H1 (cell line): ENCODE data around the gene CASR. TPM values are rescaled to one million over a fixed set of nuclear protein-coding genes. Genes with fewer than 3 reads are reported as not detected.

Experiments used
- CTCF ChIA-PET: fragments of 300-600 bp; sonication (Branson Sonifier 250); formaldehyde crosslinking; loops from one replicate; lab custom pipeline; 2021; ENCODE audit not compliant: partially characterized antibody; lab: Charles Lee
- POLR2A ChIA-PET: fragments of 300-600 bp; sonication (Branson Sonifier 250); formaldehyde crosslinking; loops from one replicate; lab custom pipeline; 2021; ENCODE audit warnings: inconsistent platforms; ENCODE audit not compliant: partially characterized antibody; lab: Charles Lee
- DNase-seq, 2 experiments: peaks; one replicate each; pipeline versions ENCODE4 v3.0.0 to v3.0.0-alpha.2; 2010 to 2022; ENCODE audit warnings: low spot score in 2 of 2, low read depth in 1 of 2, mixed read lengths in 1 of 2
- FAIRE-seq: peaks from 2 replicates; lab custom pipeline; 2011; peaks lifted over from hg19 to GRCh38; lab: Jason Lieb, UNC
- H2AFZ ChIP-seq: 2 replicates; pipeline ENCODE4 v1.8.1; 2012; ENCODE audit warnings: low read length, inconsistent platforms
- H2AK5ac ChIP-seq: 2 replicates; pipeline ENCODE4 v1.6.1; 2013; ENCODE audit warnings: low read depth, low read length
- H2BK120ac ChIP-seq: replicated peaks from 2 replicates; pipeline ENCODE3; 2013; ENCODE audit warnings: low read depth, low read length, inconsistent platforms
- H2BK12ac ChIP-seq: 2 replicates; pipeline ENCODE4 v1.6.1; 2013; ENCODE audit warnings: low read depth, low read length
- H2BK15ac ChIP-seq: 2 replicates; pipeline ENCODE4 v1.6.1; 2013; ENCODE audit warnings: low read length
- H2BK20ac ChIP-seq: 2 replicates; pipeline ENCODE4 v1.6.1; 2013; ENCODE audit warnings: low read length
- H2BK5ac ChIP-seq: 2 replicates; pipeline ENCODE4 v1.6.1; 2013; ENCODE audit warnings: low read depth, low read length
- H3K14ac ChIP-seq: 2 replicates; pipeline ENCODE4 v1.6.1; 2013; ENCODE audit warnings: inconsistent platforms; ENCODE audit not compliant: insufficient read length
- H3K18ac ChIP-seq: 2 replicates; pipeline ENCODE4 v1.6.1; 2013; ENCODE audit warnings: low read length; ENCODE audit errors: extremely low read depth
- H3K23ac ChIP-seq: 2 replicates; pipeline ENCODE4 v1.6.1; 2013; ENCODE audit warnings: inconsistent platforms; ENCODE audit not compliant: insufficient read length
- H3K23me2 ChIP-seq: 2 replicates; pipeline ENCODE4 v1.6.1; 2013; ENCODE audit warnings: low read depth, low read length
- H3K27ac ChIP-seq: 2 replicates; pipeline ENCODE4 v1.6.1; 2011; ENCODE audit warnings: low read depth, low read length, inconsistent platforms
- H3K27me3 ChIP-seq, 4 experiments: replicated peaks in 1 of 4; 1 replicate in 1 of 4; 2 replicates in 3 of 4; pipeline versions ENCODE4 v1.6.1 to v1.8.1; 2011 to 2013; ENCODE audit warnings: low read length in 3 of 4, mild to moderate bottlenecking in 3 of 4, inconsistent platforms in 2 of 4, mixed read lengths in 2 of 4, moderate library complexity in 1 of 4; ENCODE audit not compliant: control insufficient read depth in 3 of 4, insufficient read depth in 3 of 4; ENCODE audit errors: extremely low read depth in 1 of 4
- H3K36me3 ChIP-seq, 4 experiments: 2 replicates each; pipeline versions ENCODE4 v1.6.1 to v1.8.1; 2011 to 2013; ENCODE audit warnings: mild to moderate bottlenecking in 4 of 4, low read length in 3 of 4, moderate library complexity in 2 of 4, control low read depth in 1 of 4, inconsistent platforms in 1 of 4; ENCODE audit not compliant: insufficient read depth in 4 of 4, control insufficient read depth in 2 of 4
- H3K4ac ChIP-seq: replicated peaks from 2 replicates; pipeline ENCODE3; 2013; ENCODE audit warnings: low read length, low read depth, mixed read lengths, inconsistent platforms; ENCODE audit not compliant: insufficient read length
- H3K4me1 ChIP-seq, 4 experiments: replicated peaks in 1 of 4; 1 replicate in 1 of 4; 2 replicates in 3 of 4; pipeline versions ENCODE4 v1.6.1 to v1.8.1; 2011 to 2013; ENCODE audit warnings: low read length in 3 of 4, inconsistent platforms in 2 of 4, mixed read lengths in 1 of 4; ENCODE audit not compliant: insufficient read depth in 4 of 4, control insufficient read depth in 3 of 4
- H3K4me2 ChIP-seq, 2 experiments: 2 replicates each; pipeline versions ENCODE4 v1.6.1 to v1.8.1; 2011 to 2013; ENCODE audit warnings: low read depth in 2 of 2, low read length in 2 of 2, control low read depth in 1 of 2, inconsistent platforms in 1 of 2, mild to moderate bottlenecking in 1 of 2; ENCODE audit not compliant: insufficient read depth in 1 of 2
- H3K4me3 ChIP-seq, 4 experiments: fragments of 200-600, 300-600 bp in 1 of 4; sonication (generic), shearing (Covaris generic), sonication (Bioruptor Twin) in 1 of 4; 2 replicates each; pipeline versions ENCODE4 v1.5.1 to v1.8.1; 2011 to 2016; ENCODE audit warnings: low read length in 4 of 4, low read depth in 3 of 4, control low read depth in 2 of 4, inconsistent platforms in 2 of 4, mild to moderate bottlenecking in 2 of 4, mixed read lengths in 1 of 4, moderate library complexity in 1 of 4; ENCODE audit not compliant: insufficient read depth in 2 of 4; ENCODE audit errors: extremely low read depth in 1 of 4
- H3K56ac ChIP-seq: replicated peaks from 2 replicates; pipeline ENCODE3; 2013; ENCODE audit warnings: low read depth, mild to moderate bottlenecking, mixed read lengths, low read length, inconsistent platforms; ENCODE audit not compliant: insufficient read length
- H3K79me1 ChIP-seq: 2 replicates; pipeline ENCODE4 v1.6.1; 2013; ENCODE audit warnings: low read depth, low read length, control low read depth
- H3K79me2 ChIP-seq, 2 experiments: 2 replicates each; pipeline versions ENCODE4 v1.6.1 to v1.8.1; 2012 to 2013; ENCODE audit warnings: low read length in 2 of 2, mild to moderate bottlenecking in 2 of 2, inconsistent platforms in 1 of 2; ENCODE audit not compliant: insufficient read depth in 2 of 2, control insufficient read depth in 1 of 2
- H3K9ac ChIP-seq, 4 experiments: replicated peaks in 1 of 4; 1 replicate in 1 of 4; 2 replicates in 3 of 4; pipeline versions ENCODE4 v1.6.1 to v1.8.1; 2011 to 2013; ENCODE audit warnings: low read depth in 3 of 4, low read length in 3 of 4, control low read depth in 2 of 4, mild to moderate bottlenecking in 2 of 4, moderate library complexity in 2 of 4, inconsistent platforms in 1 of 4; ENCODE audit errors: extremely low read depth in 1 of 4
- H3K9me3 ChIP-seq, 2 experiments: 2 replicates each; pipeline versions ENCODE4 v1.6.1 to v1.8.1; 2012 to 2013; ENCODE audit warnings: mild to moderate bottlenecking in 2 of 2, moderate library complexity in 2 of 2, control low read depth in 1 of 2, inconsistent platforms in 1 of 2, low read depth in 1 of 2, low read length in 1 of 2, mixed read lengths in 1 of 2; ENCODE audit not compliant: insufficient read depth in 2 of 2
- H4K20me1 ChIP-seq, 2 experiments: replicated peaks in 1 of 2; 2 replicates each; pipeline versions ENCODE3 to v1.8.1; 2011 to 2013; ENCODE audit warnings: inconsistent platforms in 2 of 2, low read length in 2 of 2, mild to moderate bottlenecking in 1 of 2; ENCODE audit not compliant: insufficient read depth in 2 of 2, control insufficient read depth in 1 of 2
- H4K5ac ChIP-seq: 2 replicates; pipeline ENCODE4 v1.6.1; 2013; ENCODE audit warnings: low read length, low read depth, mixed read lengths, inconsistent platforms; ENCODE audit not compliant: insufficient read length
- H4K8ac ChIP-seq: 2 replicates; pipeline ENCODE4 v1.8.0; 2013; ENCODE audit warnings: mild to moderate bottlenecking, moderate library complexity, low read length, inconsistent platforms; ENCODE audit not compliant: insufficient read depth; ENCODE audit errors: extremely low read depth
- H4K91ac ChIP-seq: replicated peaks from 2 replicates; pipeline ENCODE3; 2013; ENCODE audit warnings: low read length, mixed read lengths, inconsistent platforms; ENCODE audit not compliant: insufficient read length
- CTBP2 ChIP-seq: IDR thresholded peaks from 2 replicates; pipeline ENCODE4 v1.7.0; 2011; ENCODE audit warnings: borderline replicate concordance, mild to moderate bottlenecking, moderate library complexity, mixed read lengths, low read length; ENCODE audit not compliant: insufficient read depth, insufficient read length
- E2F6 ChIP-seq: IDR thresholded peaks from 2 replicates; pipeline ENCODE4 v1.6.1; 2012; ENCODE audit warnings: inconsistent platforms
- EP300 ChIP-seq, 2 experiments: IDR thresholded peaks; 1 replicate in 1 of 2; 2 replicates in 1 of 2; pipeline ENCODE4 v1.6.1; 2011 to 2012; ENCODE audit warnings: low read depth in 2 of 2, low read length in 2 of 2, mild to moderate bottlenecking in 2 of 2, borderline replicate concordance in 1 of 2, inconsistent platforms in 1 of 2, moderate library complexity in 1 of 2
- GTF2F1 ChIP-seq: IDR thresholded peaks from 2 replicates; pipeline ENCODE4 v1.6.1; 2012; ENCODE audit warnings: low read depth, low read length, improper control_type of control experiment, borderline replicate concordance
- HDAC2 ChIP-seq, 2 experiments: fragments of 300-600 bp in 1 of 2; sonication (generic) in 1 of 2; IDR thresholded peaks; 2 replicates each; pipeline ENCODE4 v1.6.1; 2011 to 2012; ENCODE audit warnings: low read depth in 2 of 2, low read length in 2 of 2, mild to moderate bottlenecking in 2 of 2, moderate library complexity in 2 of 2, borderline replicate concordance in 1 of 2, inconsistent platforms in 1 of 2
- NRF1 ChIP-seq: IDR thresholded peaks from 2 replicates; pipeline ENCODE4 v1.6.1; 2011; ENCODE audit warnings: mild to moderate bottlenecking, low read depth, low read length, improper control_type of control experiment
- USF2 ChIP-seq: IDR thresholded peaks from 2 replicates; pipeline ENCODE4 v1.6.1; 2011; ENCODE audit warnings: low read length, improper control_type of control experiment
- ZNF274 ChIP-seq: IDR thresholded peaks from 2 replicates; pipeline ENCODE4 v1.7.0; 2012; ENCODE audit warnings: low read length, borderline replicate concordance; ENCODE audit errors: extremely low read depth
- WGBS, 2 experiments: shearing (Covaris generic) in 1 of 2; methylation state at CpG; one replicate each; pipeline versions ENCODE4 v1.1.6 to v1.1.7; 2013 to 2015; ENCODE audit warnings: low lambda C conversion rate in 2 of 2, mixed read lengths in 2 of 2, inconsistent platforms in 1 of 2, low coverage in 1 of 2, missing lambda C conversion rate in 1 of 2; ENCODE audit not compliant: insufficient replicate concordance in 2 of 2, insufficient coverage in 1 of 2, insufficient read length in 1 of 2; ENCODE audit errors: extremely low coverage in 1 of 2, missing lambda C conversion rate in 1 of 2; 5-methylcytosine and 5-hydroxymethylcytosine counted together
- long read RNA-seq, 2 experiments: library from RNA in 1 of 2; library from capped mRNA in 1 of 2; stranded (forward); transcript quantifications; one replicate each; pipeline ENCODE4 v2.0.0, GENCODE V29; 2021; ENCODE audit warnings: inconsistent platforms in 1 of 2
- polyA minus RNA-seq, 3 experiments: library from RNA; depleted of rRNA, polyadenylated mRNA; stranded (reverse); fragments of >200 nt; gene quantifications; 1 replicate in 2 of 3; 2 replicates in 1 of 3; pipeline ENCODE4 v1.2.3, GENCODE V29; 2011
- polyA plus RNA-seq, 7 experiments: library from polyadenylated mRNA; depleted of rRNA in 3 of 7; stranded (reverse) in 5 of 7; unstranded in 2 of 7; fragments of >200 nt in 5 of 7; fragments of 200-250 nt in 2 of 7; gene quantifications; 1 replicate in 5 of 7; 2 replicates in 1 of 7; 4 replicates in 1 of 7; pipeline versions ENCODE4 v1.2.1 to v1.2.3, GENCODE V29; 2011 to 2013; ENCODE audit warnings: missing spikeins in 2 of 7, mixed read lengths in 2 of 7
- total RNA-seq: library from RNA; stranded (reverse); fragmentation: NEBNext Ultra II Directional; extraction: Animal tissue kit (Norgen Biotek cat#: 25700); gene quantifications from 2 replicates; pipeline ENCODE4 v1.2.1, GENCODE V29; 2021

The CASR gene
- 0.25 and 0.58 TPM in 2 replicates for total RNA-seq
- polyA plus RNA-seq (2011; rRNA removed): 0.28 and 0.36 TPM in 2 replicates
- polyA plus RNA-seq (2011; cell fraction: cytosol; rRNA removed): 0.27 TPM
- polyA plus RNA-seq (2011; cell fraction: nucleus; rRNA removed): 0.19 TPM
- 0.23 to 0.46 TPM (median 0.25 TPM) in 4 replicates for polyA plus RNA-seq (2012, experiment 1 of 2)
- 0.39 TPM for polyA plus RNA-seq (2012, experiment 2 of 2)
- 0.24 TPM for polyA plus RNA-seq (2013, experiment 1 of 2)
- polyA plus RNA-seq (2013, experiment 2 of 2): 0.28 TPM
- polyA minus RNA-seq (2011; rRNA and poly(A)+ RNA removed): 0.39 and 0.50 TPM in 2 replicates
- polyA minus RNA-seq (2011; cell fraction: cytosol; rRNA and poly(A)+ RNA removed): not detected
- 1.3 TPM for polyA minus RNA-seq (2011; cell fraction: nucleus; rRNA and poly(A)+ RNA removed)
- long read RNA-seq, experiment 1: 0 reads
- long read RNA-seq, experiment 2, partial matches to known transcripts: 2 of 2 reads
- long read RNA-seq, experiment 2, other reads (novel, unspliced or antisense): 0 of 2 reads

- Histone ChIP-seq H3K4me2 (peak within 1 kb of the TSS; percentile 88 to 96), H3K4ac (no peak within 1 kb of the TSS), H4K8ac (no peak within 1 kb of the TSS; the same call in 1 of the 2 replicates), H2AK5ac (no peak within 1 kb of the TSS), H3K9me3 (no peaks in the 10 kb centered on the region), H3K14ac (no peak within 1 kb of the TSS), H3K79me2 (no peaks in the 10 kb centered on the region), H2BK5ac (no peak within 1 kb of the TSS), H3K56ac (no peak within 1 kb of the TSS), H4K91ac (peak within 1 kb of the TSS; percentile 56), H3K79me1 (no peaks in the 10 kb centered on the region), H3K4me3 (peak within 1 kb of the TSS; percentile 52 to 76 (median 70)), H3K27me3 (peaks cover 0 to 44% (median 35%) of the 10 kb centered on the region in 4 experiments; a peak in 6 of 7 replicates), H3K23me2 (peaks cover 6% of the 10 kb centered on the region; the same call in 1 of the 2 replicates), H2BK20ac (no peak within 1 kb of the TSS; the same call in 1 of the 2 replicates), H2BK120ac (no peak within 1 kb of the TSS), H3K18ac (no peak within 1 kb of the TSS; the same call in none of the 2 replicates), H3K23ac (no peak within 1 kb of the TSS), H2BK15ac (no peak within 1 kb of the TSS), H2AFZ (peak within 1 kb of the TSS; percentile 92), H4K5ac (no peak within 1 kb of the TSS), H3K27ac (no peak within 1 kb of the TSS), H4K20me1 (no peaks in the 10 kb centered on the region), H3K4me1 (no peaks in the 10 kb centered on the region; a peak in 1 of 7 replicates), H3K9ac (peak within 1 kb of the TSS in 2 of 4 experiments; percentile 25 to 33; a peak in 3 of 7 replicates), H2BK12ac (no peak within 1 kb of the TSS; the same call in 1 of the 2 replicates), H3K36me3 (no peaks in the 10 kb centered on the region)
- ChIA-PET POLR2A (no interaction called here), CTCF (interaction anchor here (0.6 to 1.6 kb wide), 7 partner anchors 10 to 378 kb away, joined by 3 to 5 read pairs (median 4); no protein-coding TSS in a partner anchor)
- WGBS, 2 experiments: 8% methylated on average over 14 of the region's 14 CpGs; no CpG with 5 or more reads in 1 of the 2 experiments
- FAIRE-seq (no peak), DNase-seq (peak in 1 of 2 experiments; percentile 55)
- no peak for TF ChIP-seq USF2
- no peak for TF ChIP-seq NRF1
- TF ChIP-seq E2F6: no peak; the same call in 1 of the 2 replicates
- no peak for TF ChIP-seq EP300 (IDR thresholded peaks at IDR 0.05; ENCODE audit: borderline replicate concordance in 1 of 2, low read depth in 2 of 2, low read length in 2 of 2)
- no peak for TF ChIP-seq CTBP2
- TF ChIP-seq GTF2F1: no peak
- TF ChIP-seq ZNF274: no peak
- TF ChIP-seq HDAC2 (IDR thresholded peaks at IDR 0.05; ENCODE audit: borderline replicate concordance in 1 of 2, low read depth in 2 of 2, low read length in 2 of 2): no peak
Measured at GRCh38 chr3:122183521-122183892, at the start of gene CASR. CASR (plus strand) TSS chr3:122183668; CDS start chr3:122254190, 70,522 bp downstream.
